GM13976 (cell line): ENCODE data around the gene BAZ1B.
"Not testable (repeated sequence)": the region's sequence is repeated elsewhere in the genome, so short reads cannot be mapped to it uniquely, and the experiment has no call there.

Experiments
- DNase-seq: peaks from one replicate; pipeline ENCODE4 v3.0.0; 2012; ENCODE audit warnings: low spot score
- in situ Hi-C: fragments of 300-500 bp; cut with MboI; formaldehyde crosslinking; loops from one replicate; pipeline ENCODE4 v1.12.0; 2022; ENCODE audit warnings: low sequenced_read_pairs, mixed read lengths, inconsistent platforms; ENCODE audit not compliant: unreplicated experiment
- TF ChIP-seq, protein P1 (sequence below): IDR thresholded peaks from 2 replicates; pipeline ENCODE4 v1.5.1; 2012; ENCODE audit warnings: borderline replicate concordance, mild to moderate bottlenecking; ENCODE audit not compliant: insufficient read depth; ENCODE audit errors: extremely low read depth, missing control alignments, control extremely low read depth

Gene BAZ1B

DNA sequence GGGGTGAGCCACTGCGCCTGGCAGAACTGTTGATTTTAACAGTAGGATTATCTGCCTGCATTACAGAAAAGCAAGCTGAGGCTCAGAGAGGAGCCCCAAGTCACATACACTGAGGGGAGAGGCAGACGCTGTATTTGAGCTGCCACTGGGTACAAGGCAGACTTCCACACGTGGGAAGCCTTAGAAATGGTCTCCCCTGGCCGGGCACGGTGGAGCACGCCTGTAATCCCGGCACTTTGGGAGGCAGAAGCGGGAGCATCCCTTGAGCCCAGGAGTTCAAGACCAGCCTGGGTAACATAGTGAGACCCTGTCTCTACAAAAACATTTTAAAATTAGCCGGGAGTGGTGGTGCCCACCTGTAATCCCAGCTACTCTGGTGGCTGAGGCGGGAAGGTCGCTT, 89.4 kb downstream of the BAZ1B start:
- in situ Hi-C loops: no loop called here
- no peak for DNase-seq
- TF ChIP-seq, protein P1, sequence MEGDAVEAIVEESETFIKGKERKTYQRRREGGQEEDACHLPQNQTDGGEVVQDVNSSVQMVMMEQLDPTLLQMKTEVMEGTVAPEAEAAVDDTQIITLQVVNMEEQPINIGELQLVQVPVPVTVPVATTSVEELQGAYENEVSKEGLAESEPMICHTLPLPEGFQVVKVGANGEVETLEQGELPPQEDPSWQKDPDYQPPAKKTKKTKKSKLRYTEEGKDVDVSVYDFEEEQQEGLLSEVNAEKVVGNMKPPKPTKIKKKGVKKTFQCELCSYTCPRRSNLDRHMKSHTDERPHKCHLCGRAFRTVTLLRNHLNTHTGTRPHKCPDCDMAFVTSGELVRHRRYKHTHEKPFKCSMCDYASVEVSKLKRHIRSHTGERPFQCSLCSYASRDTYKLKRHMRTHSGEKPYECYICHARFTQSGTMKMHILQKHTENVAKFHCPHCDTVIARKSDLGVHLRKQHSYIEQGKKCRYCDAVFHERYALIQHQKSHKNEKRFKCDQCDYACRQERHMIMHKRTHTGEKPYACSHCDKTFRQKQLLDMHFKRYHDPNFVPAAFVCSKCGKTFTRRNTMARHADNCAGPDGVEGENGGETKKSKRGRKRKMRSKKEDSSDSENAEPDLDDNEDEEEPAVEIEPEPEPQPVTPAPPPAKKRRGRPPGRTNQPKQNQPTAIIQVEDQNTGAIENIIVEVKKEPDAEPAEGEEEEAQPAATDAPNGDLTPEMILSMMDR: no peak

DNA sequence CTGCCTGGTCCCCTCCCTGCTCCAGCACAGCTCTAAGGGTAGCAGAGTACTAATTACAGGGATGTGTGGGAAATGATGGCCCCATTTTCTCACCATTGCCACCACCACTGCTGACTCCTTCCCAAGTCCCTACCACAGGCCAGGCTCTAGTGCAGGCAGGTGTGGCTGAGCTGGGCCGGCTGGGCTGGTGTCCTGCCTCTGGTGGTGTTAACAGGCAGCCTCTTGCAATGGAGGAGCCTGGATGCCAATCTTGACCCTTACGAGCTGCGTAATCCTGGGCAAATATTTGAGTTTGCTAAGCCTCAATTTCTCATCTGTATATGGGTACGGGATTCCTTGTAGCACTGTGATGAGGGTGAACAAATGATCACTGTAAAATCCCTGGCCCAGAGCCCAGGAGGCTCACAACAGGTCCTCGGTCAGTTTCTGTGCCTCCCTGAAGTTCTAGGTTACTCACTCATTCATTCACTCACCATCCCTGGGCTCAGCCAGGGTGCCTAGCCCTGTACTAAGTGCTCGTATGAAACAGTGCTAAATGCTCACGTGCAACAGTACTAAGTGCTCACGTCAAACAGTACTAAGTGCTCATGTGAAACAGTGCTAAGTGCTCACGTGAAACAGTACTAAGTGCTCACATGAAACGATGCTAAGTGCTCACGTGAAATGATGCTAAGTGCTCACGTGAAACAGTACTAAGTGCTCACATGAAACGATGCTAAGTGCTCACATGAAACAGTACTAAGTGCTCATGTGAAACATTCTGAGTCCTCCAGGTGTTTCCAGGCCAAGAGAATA, 90.9 kb downstream of the BAZ1B start:
- TF ChIP-seq, protein P1: no peak

DNA sequence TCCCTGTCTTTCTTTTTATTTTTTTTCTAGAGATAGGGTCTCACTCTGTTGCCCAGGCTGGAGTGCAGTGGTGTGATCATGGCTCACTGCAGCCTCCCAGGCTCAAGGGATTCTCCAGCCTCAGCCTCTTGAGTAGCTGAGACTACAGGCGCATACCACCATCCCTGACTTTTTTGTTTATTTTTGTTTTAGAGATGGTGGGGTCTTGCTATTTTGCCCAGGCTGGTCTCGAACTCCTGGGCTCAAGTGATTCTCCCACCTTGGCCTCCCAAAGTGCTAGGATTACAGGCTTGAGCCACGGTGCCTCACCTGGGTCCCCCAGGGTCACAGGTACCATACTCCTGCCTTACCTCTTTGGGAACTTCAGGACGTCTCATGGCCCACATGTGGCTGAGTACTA, 91.6 kb downstream of the BAZ1B start:
- in situ Hi-C loops, DNase-seq: not testable (repeated sequence)

More for the DNA sequence above, 90.9 kb downstream of the BAZ1B start:
- DNase-seq: no peak
- in situ Hi-C loops: no loop called here

DNA sequence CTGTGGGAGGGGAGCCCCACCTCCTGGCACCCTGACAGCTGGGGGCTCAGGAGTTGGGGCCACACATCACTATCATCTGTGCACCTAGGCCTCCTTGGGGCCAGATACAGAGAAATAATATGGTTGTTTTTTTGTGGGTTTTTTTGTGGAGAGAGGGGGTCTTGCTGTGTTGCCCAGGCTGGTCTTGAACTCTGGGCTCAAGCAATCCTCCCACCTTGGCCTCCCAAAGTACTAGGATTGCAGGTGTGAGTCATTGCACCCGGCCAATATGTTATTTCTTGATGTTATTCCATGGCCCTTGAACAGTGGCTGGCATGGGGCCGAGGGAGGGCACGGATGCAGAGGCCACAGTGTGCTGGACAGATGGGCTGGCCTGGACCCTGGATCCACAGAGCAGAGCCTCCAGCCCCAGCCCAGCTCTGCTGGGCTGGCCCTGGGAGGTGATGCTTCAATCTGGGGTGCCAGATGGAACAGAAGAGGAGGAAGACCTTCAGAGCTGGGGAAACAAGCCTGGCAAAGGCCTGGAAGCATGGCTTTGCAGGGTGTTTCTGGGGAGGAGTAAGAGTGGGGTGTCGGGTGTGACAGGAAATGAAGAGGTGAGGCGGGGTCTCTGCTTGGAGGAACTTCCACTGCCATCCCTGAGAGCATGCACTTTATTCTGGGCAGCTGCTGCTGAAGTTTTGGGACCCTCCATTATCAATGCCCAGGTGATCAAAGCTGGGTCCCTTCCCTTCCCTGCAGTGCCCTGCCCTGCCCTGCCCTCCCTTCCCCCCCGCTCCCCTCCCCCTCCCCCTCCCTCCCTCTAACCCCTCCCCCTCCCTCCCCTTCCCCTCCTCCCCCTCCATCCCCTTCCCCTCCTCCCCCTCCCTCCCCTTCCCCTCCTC, 92.2 kb downstream of the BAZ1B start:
- TF ChIP-seq, protein P1: no peak
- no peak for DNase-seq
- in situ Hi-C loops: no loop called here

DNA sequence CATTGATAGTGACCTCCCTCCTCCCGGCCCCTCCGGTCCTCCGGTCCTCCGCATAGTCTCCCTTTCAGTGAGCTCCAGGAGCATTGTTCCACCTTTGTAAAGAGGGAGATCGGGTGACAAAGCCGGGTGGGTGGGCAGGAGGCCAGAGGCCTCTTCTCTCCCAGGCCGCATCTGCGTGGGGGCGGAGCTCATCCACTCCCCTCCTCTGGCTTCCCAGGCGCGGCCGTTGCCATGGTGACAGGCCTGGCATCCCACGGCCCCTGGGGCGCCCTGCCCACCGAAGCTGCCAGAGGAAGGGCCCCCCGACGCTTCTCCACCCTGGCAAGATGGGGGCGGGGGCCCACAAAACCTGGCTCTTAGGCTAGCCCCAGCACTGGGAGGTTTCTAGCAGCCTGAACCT, 92.9 kb downstream of the BAZ1B start:
- TF ChIP-seq, protein P1: no peak
- in situ Hi-C loops: no loop called here
- DNase-seq: no peak

DNA sequence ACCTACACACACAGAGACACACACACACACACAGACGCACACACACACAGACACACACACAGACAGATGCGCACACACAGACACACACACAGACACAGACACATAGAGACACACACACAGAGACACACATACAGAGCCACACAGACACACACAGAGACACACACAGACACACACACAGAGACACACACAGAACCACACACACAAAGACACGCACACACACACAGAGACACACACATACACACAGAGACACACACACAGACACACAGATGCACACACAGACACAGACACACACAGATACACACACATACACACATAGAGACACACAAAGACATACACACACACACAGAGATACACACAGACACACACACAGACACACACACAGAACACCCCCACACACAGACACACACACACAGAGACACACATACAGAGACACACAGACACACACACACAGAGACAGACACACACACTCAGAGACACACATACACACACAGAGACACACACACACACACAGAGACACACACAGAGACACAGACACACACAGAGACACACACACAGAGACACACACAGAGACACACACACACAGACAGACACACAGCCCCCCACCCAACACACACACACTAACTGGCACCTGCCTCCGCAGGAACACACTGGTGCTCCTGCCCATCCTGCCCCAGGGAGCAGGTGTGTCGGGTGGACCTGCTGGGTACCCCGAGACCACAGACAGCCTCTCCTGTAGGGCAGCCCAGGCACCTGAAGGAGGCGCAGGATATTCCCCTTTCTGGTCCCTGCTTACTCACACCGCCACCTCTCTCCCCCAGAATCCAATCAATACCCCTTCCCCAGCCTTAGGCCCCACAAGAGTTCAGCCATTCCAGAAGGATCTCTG, 93.9 kb downstream of the BAZ1B start:
- in situ Hi-C loops: no loop called here
- no peak for DNase-seq
- TF ChIP-seq, protein P1: no peak
